Measurements from ENCODE around the gene BCKDK.

The BCKDK gene

GRCh38 chr16:31086629-31086906, 21.6 kb upstream of the BCKDK start:
- no peak for DNase-seq (ENCODE audit: extremely low spot score)
- no peak for TF ChIP-seq LEF1 (IDR thresholded peaks at IDR 0.05; ENCODE audit: borderline replicate concordance)
- TF ChIP-seq SP1 (IDR thresholded peaks at IDR 0.05) = no peak
- no peak for TF ChIP-seq ZNF384 (IDR thresholded peaks at IDR 0.05)
- no peak for TF ChIP-seq FOXA1 (IDR thresholded peaks at IDR 0.05)
- TF ChIP-seq NFRKB (IDR thresholded peaks at IDR 0.05) = no peak
- no peak for TF ChIP-seq L3MBTL2 (conservative IDR thresholded peaks at IDR 0.05)
- TF ChIP-seq PKNOX1 (IDR thresholded peaks at IDR 0.05) = no peak
- no peak for TF ChIP-seq FOXM1 (IDR thresholded peaks at IDR 0.05; ENCODE audit: borderline replicate concordance)
- no peak for TF ChIP-seq TARDBP (IDR thresholded peaks at IDR 0.05)
- ChIA-PET POLR2A (interaction anchor here (1.1 to 3.2 kb wide), 2 partner anchors 9 to 12 kb away, joined by 4 to 23 read pairs; partner anchors contain the start of genes ZNF646 and ZNF668), CTCF (no interaction called here)

GRCh38 chr16:31087481-31087880, 20.7 kb upstream of the BCKDK start:
- POLR2A ChIA-PET = no interaction called here
- CTCF ChIA-PET = no interaction called here
- DNase-seq (ENCODE audit: extremely low spot score) = no peak
- TF ChIP-seq SP1 (IDR thresholded peaks at IDR 0.05) (no peak), PKNOX1 (IDR thresholded peaks at IDR 0.05) (no peak), NFRKB (IDR thresholded peaks at IDR 0.05) (no peak), ARNT (IDR thresholded peaks at IDR 0.05) (no peak), L3MBTL2 (conservative IDR thresholded peaks at IDR 0.05) (no peak), LEF1 (IDR thresholded peaks at IDR 0.05; ENCODE audit: borderline replicate concordance) (no peak), HDGF (IDR thresholded peaks at IDR 0.05; ENCODE audit: borderline replicate concordance) (no peak), ELF4 (IDR thresholded peaks at IDR 0.05) (no peak), FOXK2 (IDR thresholded peaks at IDR 0.05) (no peak), CTBP1 (IDR thresholded peaks at IDR 0.05; ENCODE audit: borderline replicate concordance) (no peak), FOXM1 (IDR thresholded peaks at IDR 0.05; ENCODE audit: borderline replicate concordance) (no peak), SUZ12 (IDR thresholded peaks at IDR 0.05) (no peak), ZNF384 (IDR thresholded peaks at IDR 0.05) (no peak), FOXA1 (IDR thresholded peaks at IDR 0.05) (no peak), BHLHE40 (IDR thresholded peaks at IDR 0.05; ENCODE audit: borderline replicate concordance) (no peak), TARDBP (IDR thresholded peaks at IDR 0.05) (no peak)

- TF ChIP-seq L3MBTL2 (conservative IDR thresholded peaks at IDR 0.05) (no peak), ELF4 (IDR thresholded peaks at IDR 0.05) (no peak), ARNT (IDR thresholded peaks at IDR 0.05) (no peak), PKNOX1 (IDR thresholded peaks at IDR 0.05) (no peak), TARDBP (IDR thresholded peaks at IDR 0.05) (no peak), HDGF (IDR thresholded peaks at IDR 0.05; ENCODE audit: borderline replicate concordance) (no peak), BHLHE40 (IDR thresholded peaks at IDR 0.05; ENCODE audit: borderline replicate concordance) (no peak), FOXK2 (IDR thresholded peaks at IDR 0.05) (no peak), NFRKB (IDR thresholded peaks at IDR 0.05) (no peak), CTBP1 (IDR thresholded peaks at IDR 0.05; ENCODE audit: borderline replicate concordance) (no peak), ZNF384 (IDR thresholded peaks at IDR 0.05) (no peak), SP1 (IDR thresholded peaks at IDR 0.05) (no peak), SUZ12 (IDR thresholded peaks at IDR 0.05) (no peak), LEF1 (IDR thresholded peaks at IDR 0.05; ENCODE audit: borderline replicate concordance) (no peak), FOXA1 (IDR thresholded peaks at IDR 0.05) (no peak), FOXM1 (IDR thresholded peaks at IDR 0.05; ENCODE audit: borderline replicate concordance) (no peak)
- no peak for DNase-seq (ENCODE audit: extremely low spot score)
- ChIA-PET CTCF (no interaction called here), POLR2A (no interaction called here)
Measured at GRCh38 chr16:31087971-31088370, 20.2 kb upstream of the BCKDK start.

GRCh38 chr16:31088459-31089183, 19.6 kb upstream of the BCKDK start, which contains the start of gene PRSS53:
Gene PRSS53 (minus strand): TSS chr16:31088943. CDS start chr16:31088809, 134 bp downstream.
- POLR2A ChIA-PET = interaction anchor here (1.1 to 1.4 kb wide), 2 partner anchors 13 to 15 kb away, joined by 3 read pairs; partner anchors contain the start of genes ZNF646 and ZNF668
- CTCF ChIA-PET = no interaction called here
- DNase-seq (ENCODE audit: extremely low spot score) = no peak
- TF ChIP-seq SUZ12 (IDR thresholded peaks at IDR 0.05) = no peak
- TF ChIP-seq BHLHE40 (IDR thresholded peaks at IDR 0.05; ENCODE audit: borderline replicate concordance) = no peak
- no peak for TF ChIP-seq LEF1 (IDR thresholded peaks at IDR 0.05; ENCODE audit: borderline replicate concordance)
- TF ChIP-seq ELF4 (IDR thresholded peaks at IDR 0.05) = no peak
- TF ChIP-seq ZNF384 (IDR thresholded peaks at IDR 0.05) = no peak

- CTCF ChIA-PET = interaction anchor here (0.7 kb wide), 1 partner anchor 105 kb away, joined by 3 read pairs; no protein-coding TSS in a partner anchor
- POLR2A ChIA-PET = interaction anchor here (1.1 to 1.4 kb wide), 2 partner anchors 13 to 15 kb away, joined by 3 read pairs; partner anchors contain the start of genes ZNF646 and ZNF668
- TF ChIP-seq FOXM1 (IDR thresholded peaks at IDR 0.05; ENCODE audit: borderline replicate concordance) (no peak), LEF1 (IDR thresholded peaks at IDR 0.05; ENCODE audit: borderline replicate concordance) (no peak), SUZ12 (IDR thresholded peaks at IDR 0.05) (no peak), HDGF (IDR thresholded peaks at IDR 0.05; ENCODE audit: borderline replicate concordance) (no peak)
- no peak for DNase-seq (ENCODE audit: extremely low spot score)
Measured at GRCh38 chr16:31089199-31089598, 19.0 kb upstream of the BCKDK start.

GRCh38 chr16:31090540-31090939, 17.6 kb upstream of the BCKDK start:
- ChIA-PET POLR2A (interaction anchor here (1.2 to 4.4 kb wide), 2 partner anchors 27 to 57 kb away, joined by 3 to 17 read pairs; partner anchors contain the start of genes KAT8 and STX4), CTCF (no interaction called here)
- TF ChIP-seq SP1 (IDR thresholded peaks at IDR 0.05) = no peak
- TF ChIP-seq PKNOX1 (IDR thresholded peaks at IDR 0.05) = no peak
- DNase-seq (ENCODE audit: extremely low spot score) = no peak

Measured in HEK293T (cell line).